Fibroblast of skin of left quadriceps (primary cell): Measurements from ENCODE around the gene KNDC1.
"Not testable (repeated sequence)": the region's sequence is repeated elsewhere in the genome, so short reads cannot be mapped to it uniquely, and the experiment has no call there.

Experiments
- DNase-seq, 2 experiments: peaks; one replicate each; pipeline ENCODE4 v3.0.0-alpha.2; 2013; ENCODE audit warnings: low read depth in 2 of 2

The KNDC1 gene

DNA sequence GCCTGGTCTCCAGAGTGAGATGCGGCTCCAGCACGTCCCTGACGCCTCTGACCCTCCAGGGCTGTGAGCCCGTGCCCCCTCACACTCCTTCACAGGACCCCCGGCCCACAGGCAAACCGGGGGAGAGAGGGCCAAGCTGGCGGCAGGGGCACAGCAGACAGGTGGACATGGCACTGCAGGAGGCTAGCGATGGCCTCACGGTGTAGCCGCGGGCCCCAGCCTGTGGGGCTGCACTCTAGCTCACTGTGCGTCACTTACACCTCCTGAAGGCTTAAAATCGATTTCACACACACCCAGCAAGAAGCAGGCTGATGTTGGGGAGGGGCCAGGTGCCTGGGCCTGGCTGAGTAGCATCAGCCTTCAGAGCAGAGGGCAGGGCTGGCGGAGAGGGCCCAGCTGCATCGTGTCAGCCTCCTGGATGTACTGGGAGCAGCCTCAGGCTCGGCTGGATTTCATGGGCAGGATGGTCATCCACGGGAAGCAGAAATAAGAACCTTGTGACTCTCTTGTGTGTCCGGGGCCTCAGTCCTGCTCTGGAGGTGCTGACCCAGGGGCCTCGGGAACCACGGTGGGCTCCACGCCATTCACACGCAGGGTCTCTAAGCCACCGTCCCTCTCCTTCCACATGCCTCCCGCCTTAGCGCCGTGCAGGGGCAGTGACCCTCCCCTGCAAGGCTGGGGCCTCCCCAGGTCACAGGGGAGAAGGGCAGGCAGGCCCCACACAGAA is 19.4 kb upstream of the KNDC1 start:
- DNase-seq = no peak

DNA sequence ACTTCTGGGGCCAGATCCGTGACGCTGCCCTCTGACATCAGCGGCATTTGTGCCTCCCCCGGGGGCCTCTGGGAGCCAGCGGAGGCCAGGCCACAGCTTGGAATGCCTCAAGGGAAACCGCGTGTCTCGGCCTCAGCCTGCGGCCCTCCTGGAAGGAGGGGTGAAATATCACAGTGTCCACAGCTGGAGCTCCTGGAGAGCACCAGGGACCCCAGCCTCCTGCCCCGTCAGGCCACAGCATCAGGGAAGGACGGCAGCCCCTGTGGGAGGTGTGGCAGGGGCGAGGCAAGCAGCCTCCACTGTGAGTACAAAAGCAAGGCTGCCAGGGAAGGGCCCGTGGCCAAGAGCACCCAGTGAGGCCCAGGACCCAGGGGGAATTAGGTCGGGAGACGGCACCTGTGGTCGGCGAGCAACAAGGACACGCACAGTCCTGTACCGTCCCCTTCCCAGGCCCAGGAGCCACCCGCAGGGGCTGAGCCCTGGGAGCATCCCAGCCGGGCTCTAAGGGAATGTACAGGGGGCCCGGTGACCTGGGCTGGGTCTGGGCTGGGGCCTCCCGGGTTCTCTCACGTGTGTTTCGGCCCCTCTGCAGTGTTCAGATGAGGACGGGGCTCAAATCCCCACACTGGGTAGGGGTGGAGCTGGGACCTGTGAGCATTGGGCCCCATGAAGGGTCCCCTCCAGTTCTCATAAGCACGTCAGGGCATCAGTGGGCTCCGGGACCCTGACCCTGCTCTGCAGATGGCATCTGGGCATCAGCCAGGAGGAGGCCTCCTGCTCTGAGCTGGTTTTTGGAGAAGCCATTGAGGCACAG is 18.7 kb upstream of the KNDC1 start:
- no peak for DNase-seq

DNA sequence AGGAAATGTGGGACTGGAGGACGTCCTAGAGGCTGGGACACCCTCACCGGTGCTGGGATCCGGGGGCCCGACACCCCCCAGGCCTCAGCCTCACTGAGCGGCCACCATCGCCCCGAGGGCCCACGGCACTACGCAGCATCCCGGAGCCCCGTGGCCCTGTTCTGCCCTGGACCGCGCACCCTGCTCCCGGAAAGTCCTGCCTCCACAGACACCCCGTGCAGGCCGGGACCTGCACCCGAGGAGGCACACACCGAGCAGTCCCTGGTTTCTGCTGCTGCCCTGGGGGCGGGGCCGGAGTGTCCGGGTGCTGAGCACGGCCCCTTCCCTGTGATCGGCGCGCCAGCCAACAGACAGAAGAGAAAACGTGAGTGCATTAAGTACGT is 18.1 kb upstream of the KNDC1 start:
- DNase-seq = no peak

DNA sequence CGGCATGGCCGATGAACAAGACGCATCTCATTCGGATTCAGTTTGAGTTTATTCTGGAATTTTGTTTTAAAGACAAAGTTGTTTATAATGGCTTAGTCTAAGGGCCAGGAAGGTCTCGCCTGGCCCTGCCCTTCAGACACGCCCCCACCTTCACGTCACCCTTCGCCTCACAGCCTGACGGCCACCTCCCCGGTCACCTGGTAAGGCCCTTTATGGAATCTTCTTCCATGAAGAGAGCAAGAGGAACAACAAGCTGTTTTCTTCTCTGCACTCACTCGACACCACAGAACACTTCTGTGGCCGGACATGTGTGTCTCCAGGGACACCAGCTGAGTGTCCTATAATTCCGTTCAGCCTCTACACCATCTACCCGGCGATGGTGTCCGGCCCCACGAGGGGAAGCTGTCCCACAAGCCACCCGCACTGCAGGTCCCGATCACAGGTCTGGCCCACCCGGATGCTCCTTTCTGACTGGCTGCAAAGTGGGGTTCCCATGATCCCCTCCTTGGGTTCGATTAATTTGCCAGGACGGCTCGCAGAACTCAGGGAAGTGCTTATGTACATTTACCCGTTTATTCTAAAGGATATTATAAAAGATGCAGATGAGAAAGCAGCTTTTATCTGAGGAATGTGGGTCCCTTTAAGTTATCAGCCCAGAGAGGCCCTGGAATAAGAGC is 17.4 kb upstream of the KNDC1 start:
- no peak for DNase-seq

DNA sequence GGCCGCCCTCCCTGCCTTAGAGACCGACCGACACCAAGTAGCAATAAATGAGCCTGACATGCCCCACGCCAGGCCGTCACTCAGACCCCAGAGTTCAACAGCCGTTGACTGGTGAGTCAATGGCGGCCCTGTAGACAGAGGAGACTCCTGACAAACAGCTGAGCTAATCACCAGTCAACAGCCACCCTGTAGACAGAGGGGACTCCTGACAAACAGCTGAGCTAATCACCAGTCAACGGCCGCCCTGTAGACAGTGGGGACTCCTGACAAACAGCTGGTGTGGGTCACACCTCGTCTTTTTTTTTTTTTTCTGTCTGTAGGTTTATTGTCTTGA is 16.9 kb upstream of the KNDC1 start:
- no peak for DNase-seq

DNA sequence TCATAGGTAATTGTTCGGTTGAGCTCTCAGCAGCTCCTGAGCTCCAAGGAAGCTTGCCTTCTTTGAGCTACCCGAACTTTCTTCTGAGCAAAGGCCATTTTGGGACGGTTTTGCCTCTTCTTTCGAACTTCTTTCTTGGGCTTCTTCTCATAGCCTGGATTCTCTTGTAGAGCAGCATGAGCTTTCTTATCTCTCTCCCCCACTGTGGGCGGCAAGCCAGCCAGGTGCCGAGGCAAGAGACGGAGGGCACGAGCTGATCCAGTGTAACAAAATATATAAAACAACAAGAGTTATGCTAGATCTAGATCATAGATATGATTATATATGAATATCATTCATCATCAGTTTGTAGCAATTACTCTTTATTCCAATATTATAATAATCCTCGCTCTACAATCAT is 16.5 kb upstream of the KNDC1 start:
- DNase-seq = no peak

DNA sequence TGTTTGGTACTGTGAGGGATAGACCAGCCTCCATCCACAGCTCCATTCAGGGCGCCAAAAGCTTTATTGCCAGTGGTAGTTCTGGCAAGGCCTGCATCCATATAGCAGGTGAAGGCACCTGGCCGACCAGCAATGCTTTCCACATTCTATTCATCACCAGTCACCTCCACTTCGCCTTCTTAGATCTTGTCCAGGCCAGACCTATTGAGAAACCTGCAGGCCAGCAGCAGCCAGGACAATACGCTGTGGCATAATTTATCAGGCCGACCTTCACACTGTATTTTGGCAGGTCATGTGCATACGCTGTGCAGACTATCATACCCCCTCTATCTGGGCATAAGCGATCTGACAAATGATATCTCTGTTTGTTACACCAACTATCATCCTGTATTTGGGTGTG is 15.2 kb upstream of the KNDC1 start:
- no peak for DNase-seq

DNA sequence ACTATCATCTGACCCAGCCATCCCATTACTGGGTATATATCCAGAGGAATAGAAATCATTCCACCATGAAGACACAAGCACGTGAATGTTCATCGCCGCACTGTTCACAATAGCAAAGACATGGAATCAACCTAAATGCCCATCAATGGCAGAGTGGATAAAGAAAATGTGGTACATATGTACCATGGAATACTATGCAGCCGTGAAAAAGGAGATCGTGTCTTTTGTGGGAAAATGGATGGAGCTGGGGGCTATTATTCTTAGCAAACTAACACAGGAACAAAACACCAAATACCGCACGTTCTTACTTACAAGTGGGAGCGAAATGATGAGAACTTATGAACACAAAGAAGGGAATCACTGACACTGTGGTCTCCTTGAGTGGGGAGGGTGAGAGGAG is 9.8 kb upstream of the KNDC1 start:
- DNase-seq = no peak

DNA sequence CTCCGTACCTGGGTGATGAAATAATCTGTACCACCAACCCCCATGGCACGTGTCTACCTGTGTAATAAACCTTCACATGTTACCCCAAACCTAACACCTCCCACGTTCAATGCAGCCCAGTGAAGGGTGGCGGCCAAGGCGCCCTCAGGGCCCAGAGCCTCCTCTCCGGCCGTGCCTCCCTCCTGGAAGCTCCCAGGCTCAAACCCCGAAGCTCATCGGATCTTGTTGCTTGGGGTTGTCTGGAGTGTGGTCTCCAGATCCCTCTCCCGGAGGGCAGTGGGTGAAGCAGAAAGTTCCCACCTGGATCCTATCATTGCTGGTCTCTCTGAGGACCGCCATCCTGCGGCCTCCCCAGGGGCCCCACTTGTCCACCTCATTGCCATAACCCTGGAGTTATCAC is 9.4 kb upstream of the KNDC1 start:
- DNase-seq = no peak

DNA sequence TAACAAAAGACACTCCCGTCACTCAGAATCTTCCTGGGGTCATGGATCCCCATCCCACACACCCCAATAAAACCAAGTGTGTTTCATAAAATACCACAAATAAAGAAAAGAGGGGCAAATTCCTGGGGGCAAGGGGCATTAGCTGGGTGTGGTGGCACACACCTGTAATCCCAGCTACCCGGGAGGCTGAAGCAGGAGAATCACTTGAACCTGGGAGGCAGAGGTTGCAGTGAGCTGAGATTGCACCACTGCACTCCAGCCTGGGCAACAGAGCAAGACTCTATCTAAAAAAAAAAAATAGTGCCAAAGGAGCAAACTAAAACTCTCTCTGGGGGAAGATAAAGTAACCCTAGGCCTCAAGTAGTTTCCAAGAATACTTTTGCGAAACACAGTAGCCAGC is 8.9 kb upstream of the KNDC1 start:
- not testable (repeated sequence) for DNase-seq

DNA sequence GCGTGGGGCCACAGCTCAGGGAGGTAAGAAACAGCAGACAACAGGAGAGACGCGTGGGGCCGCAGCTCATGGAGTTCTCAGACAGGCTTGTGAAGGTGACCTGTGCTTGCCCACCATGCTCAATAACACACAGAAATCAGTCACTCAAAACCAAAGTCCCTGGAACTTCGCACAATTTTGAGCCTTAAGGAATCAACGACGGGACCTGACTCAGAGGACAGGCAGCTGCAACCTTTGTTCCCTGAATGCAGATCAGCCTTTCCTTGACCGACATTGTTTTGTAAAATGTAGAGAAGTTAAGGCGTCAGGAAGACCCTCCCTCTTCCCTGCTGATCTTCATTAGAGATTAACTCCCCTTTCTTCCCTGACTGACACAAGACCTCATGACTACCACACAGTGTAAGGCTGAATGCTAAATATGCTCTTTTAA is 8.5 kb upstream of the KNDC1 start:
- no peak for DNase-seq

DNA sequence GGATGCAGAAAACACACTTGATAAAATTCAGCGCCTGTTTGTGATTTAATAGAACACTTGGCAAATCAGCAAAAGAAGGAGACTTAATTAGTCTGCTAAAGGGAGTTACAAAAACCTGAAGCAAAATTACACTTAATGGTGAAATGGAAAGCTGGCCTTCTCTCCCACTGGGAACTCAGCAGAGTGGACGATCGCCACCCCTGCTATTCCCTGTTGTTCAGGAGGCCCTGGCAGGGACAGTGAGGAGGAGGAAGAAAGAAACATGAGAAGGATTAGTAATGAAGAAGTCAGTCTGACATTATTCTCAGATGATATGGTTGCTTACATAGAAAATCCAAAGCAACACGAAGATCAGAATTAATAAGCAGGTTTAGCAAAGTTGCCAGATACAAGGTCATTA is 5.6 kb upstream of the KNDC1 start:
- DNase-seq = no peak

DNA sequence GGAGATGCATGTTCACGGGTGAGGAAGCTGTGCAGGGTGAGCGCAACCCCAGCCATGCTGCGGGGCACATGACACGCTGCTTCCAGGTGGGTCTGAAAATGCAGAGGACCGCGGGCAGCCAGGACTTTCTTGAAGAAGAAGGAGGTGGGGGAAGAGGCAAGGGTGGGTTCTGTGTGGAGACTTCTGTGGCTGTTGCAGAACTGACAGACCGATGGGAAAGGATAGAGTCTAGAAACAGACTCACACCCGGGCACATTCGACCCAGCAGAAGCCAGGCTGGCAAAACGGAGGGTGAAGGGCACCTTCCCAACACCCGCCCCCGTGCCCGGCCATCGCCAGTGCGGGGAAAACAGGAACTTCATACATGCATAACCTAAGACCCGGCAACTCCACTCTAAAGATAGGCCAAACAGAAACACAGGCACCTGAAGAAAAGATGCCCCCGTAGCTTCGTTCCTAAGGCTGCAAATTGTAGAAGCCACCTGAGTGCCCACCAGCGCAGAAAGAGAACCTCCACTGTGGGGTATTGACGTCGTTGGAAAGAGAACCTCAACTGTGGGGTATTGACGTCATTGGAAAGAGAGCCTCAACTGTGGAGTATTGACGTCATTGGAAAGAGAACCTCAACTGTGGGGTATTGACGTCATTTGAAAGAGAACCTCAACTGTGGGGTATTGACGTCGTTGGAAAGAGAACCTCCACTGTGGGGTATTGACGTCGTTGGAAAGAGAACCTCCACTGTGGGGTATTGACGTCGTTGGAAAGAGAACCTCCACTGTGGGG is 4.8 kb upstream of the KNDC1 start:
- DNase-seq = no peak

DNA sequence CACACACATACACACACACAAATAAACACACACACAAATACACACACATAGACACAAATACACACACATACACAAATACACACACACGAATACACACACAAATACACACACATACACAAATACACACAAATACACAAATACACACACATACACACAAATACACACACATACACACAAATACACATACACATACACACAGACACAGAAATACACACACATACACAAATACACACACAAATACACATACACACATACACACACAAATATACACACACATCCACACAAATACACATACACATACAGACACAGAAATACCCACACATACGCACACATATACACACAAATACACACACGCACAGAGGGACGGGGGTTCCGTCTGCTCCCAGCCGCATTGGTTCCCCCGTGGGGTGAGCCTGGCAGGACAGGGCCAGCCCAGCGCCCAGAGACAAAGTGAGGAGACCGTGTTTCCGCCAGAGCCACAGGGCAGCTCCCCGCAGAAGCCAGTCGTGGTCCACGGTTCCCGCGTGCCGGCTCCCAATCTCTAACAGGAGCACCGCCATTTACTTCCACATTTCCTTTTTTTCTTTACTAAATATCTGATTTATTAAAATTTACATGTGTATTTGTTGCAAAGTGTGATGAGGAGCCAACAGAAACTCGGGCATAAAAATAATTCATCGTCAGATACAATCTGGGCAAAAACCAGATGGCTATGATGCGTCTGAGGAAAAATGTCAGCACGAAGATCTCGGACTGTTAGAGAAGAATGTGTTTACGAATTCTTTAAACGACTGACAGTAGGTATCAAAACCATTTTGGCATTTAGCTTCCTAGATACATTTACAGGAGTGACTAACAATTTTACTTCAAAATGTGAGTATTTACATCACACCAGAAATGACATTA is 3.1 kb upstream of the KNDC1 start:
- no peak for DNase-seq

DNA sequence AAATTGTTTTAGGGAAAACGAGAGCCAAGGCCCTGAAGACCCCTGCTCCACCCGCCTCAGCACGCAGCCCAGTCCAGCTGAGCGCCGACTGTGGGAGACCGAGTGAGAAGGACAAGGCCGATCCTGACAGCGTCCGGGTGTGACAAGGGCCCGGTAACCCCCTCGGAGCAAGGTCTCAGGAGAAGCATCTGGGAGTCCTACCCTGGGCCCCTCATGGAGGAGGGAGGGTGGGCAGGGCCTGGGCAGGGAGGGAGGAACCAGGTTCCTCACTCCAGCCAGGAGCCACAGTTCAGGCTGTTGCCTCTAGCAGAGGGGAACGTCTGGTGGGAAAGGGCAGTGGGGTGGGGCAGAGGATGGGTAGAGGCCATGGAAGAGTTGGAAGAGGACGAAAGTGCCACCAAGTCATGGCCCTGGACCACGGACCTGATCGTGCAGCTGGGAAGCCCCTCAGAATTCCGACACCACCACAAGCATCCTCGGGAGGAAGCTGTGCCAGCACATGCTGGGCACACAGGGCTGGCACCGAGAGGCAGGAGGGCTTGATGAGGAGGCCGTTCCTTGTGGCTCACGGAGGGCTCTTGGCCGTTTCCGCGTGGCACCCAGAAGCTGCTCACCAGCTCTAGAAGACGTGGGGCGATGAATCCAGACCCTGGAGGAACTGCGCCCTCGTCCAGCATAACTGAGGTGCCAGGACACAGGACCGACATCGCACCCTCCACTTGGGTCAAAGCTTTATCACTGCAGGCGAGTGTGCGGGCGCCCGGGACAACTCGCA is 2.2 kb upstream of the KNDC1 start:
- no peak for DNase-seq

DNA sequence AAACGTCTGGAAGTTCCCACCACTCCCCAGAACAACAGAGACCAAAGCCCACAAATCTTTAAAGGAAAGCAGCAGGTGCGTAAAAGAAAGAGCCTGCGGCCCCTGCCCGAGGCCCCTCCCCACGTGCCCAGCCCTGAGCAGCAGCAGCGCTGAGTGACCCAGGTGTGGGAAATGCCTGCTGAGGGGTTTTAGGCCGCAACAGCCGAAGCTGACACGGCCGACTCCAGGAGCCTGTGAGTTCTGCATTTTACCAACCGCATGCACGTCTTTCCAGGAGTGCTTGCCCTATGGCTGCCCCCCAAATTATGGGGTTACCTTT is 1.6 kb upstream of the KNDC1 start:
- DNase-seq = no peak

DNA sequence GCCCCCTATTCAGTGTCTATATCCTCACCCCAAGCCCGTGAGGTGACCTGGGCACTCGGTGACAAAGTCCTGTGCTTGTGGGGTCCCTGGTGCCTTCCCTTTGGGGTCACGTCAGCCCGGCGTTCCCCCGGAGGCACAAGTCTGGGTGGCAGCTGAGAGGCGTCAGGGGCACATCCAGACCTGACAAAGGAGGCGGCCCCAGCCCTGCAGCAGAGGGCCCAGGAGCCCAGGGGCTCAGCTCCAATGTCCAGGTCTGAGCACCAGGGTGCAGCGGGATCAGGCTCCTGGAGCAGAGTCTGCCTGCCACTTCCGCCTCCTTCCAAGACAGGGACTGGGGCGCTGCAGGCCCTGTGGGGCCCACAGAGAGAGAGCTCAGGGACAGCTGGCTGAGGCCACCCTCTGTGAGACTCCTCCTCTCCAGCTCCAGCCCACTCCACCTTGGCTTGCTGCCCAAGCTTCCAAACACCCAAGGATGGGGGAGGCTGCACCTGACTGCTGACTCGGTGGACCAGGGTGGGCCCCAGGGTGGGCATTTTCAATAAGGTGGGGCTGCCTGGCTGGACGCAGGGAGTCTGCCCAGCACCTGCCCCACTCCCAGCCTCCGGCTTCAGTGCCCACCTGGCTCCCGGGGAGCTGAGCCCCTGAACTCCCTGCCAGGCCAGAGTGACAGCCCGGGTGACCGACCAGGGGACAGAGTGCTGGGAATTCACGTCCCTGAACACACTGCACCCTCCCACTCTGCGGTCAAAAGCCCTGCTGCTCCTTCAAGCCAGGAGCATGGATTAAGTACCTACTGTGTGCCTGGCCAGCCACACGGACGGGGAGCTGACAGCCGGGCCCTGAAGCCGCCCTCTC is 1.0 kb upstream of the KNDC1 start:
- no peak for DNase-seq

DNA sequence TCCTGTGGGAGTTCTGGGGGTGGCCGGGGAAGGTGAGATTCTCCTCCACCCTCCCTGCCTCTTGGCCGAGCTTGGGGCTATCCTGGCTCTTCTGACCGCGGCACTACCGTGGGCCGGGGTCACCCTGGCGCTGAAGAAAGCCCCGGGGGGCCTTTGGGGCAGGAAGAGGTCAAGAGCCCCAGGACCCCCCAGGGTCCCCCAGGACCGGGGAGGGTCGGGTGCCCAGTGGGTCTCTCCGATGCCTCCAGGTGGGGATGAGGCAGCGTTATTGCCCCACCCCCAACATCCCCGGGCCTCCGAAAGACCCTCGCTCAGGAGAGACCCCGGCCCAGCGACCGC is 439 bp upstream of the KNDC1 start:
- DNase-seq = no peak

DNA sequence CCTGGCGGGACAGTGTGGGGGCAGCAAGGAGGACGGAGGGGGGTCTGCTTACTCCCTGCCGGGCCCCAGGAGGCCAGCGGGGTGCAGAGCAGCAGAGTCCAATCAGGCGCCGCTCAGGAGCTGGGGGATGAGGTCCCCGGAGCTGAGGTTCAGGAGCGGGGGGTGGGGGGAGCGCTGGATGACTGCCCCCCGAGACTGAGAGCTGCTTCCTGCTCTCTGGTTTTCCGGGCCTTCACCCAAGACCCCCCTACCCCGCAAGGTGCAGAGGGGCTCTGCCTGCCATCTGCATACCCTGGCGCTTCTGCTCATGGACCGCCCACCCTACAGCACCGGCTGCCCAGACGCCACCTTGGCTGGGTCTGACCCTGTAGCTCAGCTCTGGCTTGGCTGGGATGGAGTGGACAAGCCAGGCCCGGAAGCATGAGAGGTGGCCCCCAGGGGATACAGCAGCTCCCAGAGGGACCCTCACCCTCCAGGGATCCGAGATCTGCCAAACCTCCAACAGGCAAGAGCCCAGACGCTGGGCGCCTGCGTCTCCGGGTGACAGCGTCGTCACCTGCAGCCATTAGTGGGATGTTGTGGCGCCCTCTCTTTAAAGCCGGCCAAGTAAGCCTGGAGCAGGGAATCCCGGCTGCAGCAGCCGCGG is 930 bp downstream of the KNDC1 start:
- DNase-seq = no peak
